WTC11 (cell line): Measurements from ENCODE around the gene TRPM2. TPM values are rescaled to one million over a fixed set of nuclear protein-coding genes. Genes with fewer than 3 reads are reported as not detected.

Source experiments
- ATAC-seq: fragments of 200-7000 bp; cut with Tn5 transposase; 2 replicates; pipeline ENCODE4 v1.10.0; 2021; ENCODE audit warnings: mild to moderate bottlenecking, moderate library complexity
- CTCF ChIA-PET: fragments of 300-600 bp; sonication (Branson Sonifier 250); formaldehyde crosslinking; loops from one replicate; lab custom pipeline; 2021; ENCODE audit warnings: antibody characterized with exemption; lab: Charles Lee
- POLR2A ChIA-PET: fragments of 350-600 bp; sonication (Branson Sonifier 250); formaldehyde crosslinking; loops from one replicate; lab custom pipeline; 2021; ENCODE audit warnings: antibody characterized with exemption; lab: Charles Lee
- DNase-seq: peaks from one replicate; pipeline ENCODE4 v3.0.0; 2021; ENCODE audit warnings: low spot score
- H3K27ac Mint-ChIP-seq: 2 replicates; pipeline ENCODE4 v1.8.0; 2021; ENCODE audit warnings: mixed read lengths
- H3K27me3 Mint-ChIP-seq: 2 replicates; pipeline ENCODE4 v1.8.0; 2021; ENCODE audit warnings: low read depth, mild to moderate bottlenecking, moderate library complexity, mixed read lengths
- H3K36me3 Mint-ChIP-seq: 2 replicates; pipeline ENCODE4 v1.8.0; 2021; ENCODE audit warnings: mixed read lengths
- H3K4me1 Mint-ChIP-seq: 2 replicates; pipeline ENCODE4 v1.8.0; 2022; ENCODE audit warnings: mixed read lengths
- H3K4me3 Mint-ChIP-seq: 2 replicates; pipeline ENCODE4 v1.8.0; 2021; ENCODE audit warnings: mild to moderate bottlenecking, moderate library complexity, mixed read lengths
- H3K9me3 Mint-ChIP-seq: 2 replicates; pipeline ENCODE4 v1.8.0; 2021; ENCODE audit warnings: mixed read lengths
- AR ChIP-seq: fragments of 250-450 bp; sonication (Bioruptor Pico); IDR thresholded peaks from 2 replicates; pipeline ENCODE4 v1.9.0; 2021; ENCODE audit warnings: mild to moderate bottlenecking
- ATF2 ChIP-seq: sonication (generic); formaldehyde crosslinking; IDR thresholded peaks from 2 replicates; pipeline ENCODE4 v1.8.1; 2022; ENCODE audit warnings: low read depth, missing genetic modification reagents, borderline replicate concordance
- ATF3 ChIP-seq: sonication (generic); formaldehyde crosslinking; conservative IDR thresholded peaks from 2 replicates; pipeline ENCODE4 v1.8.1; 2022; ENCODE audit warnings: mild to moderate bottlenecking, missing genetic modification reagents
- CBFB ChIP-seq: sonication (generic); formaldehyde crosslinking; IDR thresholded peaks from 2 replicates; pipeline ENCODE4 v1.8.1; 2022; ENCODE audit warnings: mild to moderate bottlenecking, low read depth, missing genetic modification reagents
- FOXJ3 ChIP-seq: sonication (generic); formaldehyde crosslinking; IDR thresholded peaks from 2 replicates; pipeline ENCODE4 v1.9.0; 2021; ENCODE audit warnings: missing genetic modification reagents, mild to moderate bottlenecking, borderline replicate concordance
- FOXP4 ChIP-seq: sonication (generic); formaldehyde crosslinking; IDR thresholded peaks from 2 replicates; pipeline ENCODE4 v1.8.0; 2022; ENCODE audit warnings: mild to moderate bottlenecking, missing genetic modification reagents
- GABPB1 ChIP-seq: sonication (generic); formaldehyde crosslinking; IDR thresholded peaks from 2 replicates; pipeline ENCODE4 v1.8.1; 2023; ENCODE audit warnings: mild to moderate bottlenecking, missing genetic modification reagents
- MAX ChIP-seq: sonication (generic); formaldehyde crosslinking; IDR thresholded peaks from 2 replicates; pipeline ENCODE4 v1.8.0; 2022; ENCODE audit warnings: mild to moderate bottlenecking, missing genetic modification reagents
- NFATC4 ChIP-seq: fragments of 250-450 bp; sonication (Bioruptor Pico); IDR thresholded peaks from 2 replicates; pipeline ENCODE4 v1.9.0; 2021; ENCODE audit warnings: mild to moderate bottlenecking
- NR3C1 ChIP-seq: sonication (generic); formaldehyde crosslinking; conservative IDR thresholded peaks from 2 replicates; pipeline ENCODE4 v1.8.1; 2023; ENCODE audit warnings: low read depth, mild to moderate bottlenecking, missing genetic modification reagents
- RORB ChIP-seq: fragments of 250-450 bp; sonication (Bioruptor Pico); IDR thresholded peaks from 2 replicates; pipeline ENCODE4 v1.9.0; 2021; ENCODE audit warnings: mild to moderate bottlenecking
- SMAD3 ChIP-seq: sonication (generic); formaldehyde crosslinking; IDR thresholded peaks from 2 replicates; pipeline ENCODE4 v1.8.0; 2022; ENCODE audit warnings: missing genetic modification reagents, mild to moderate bottlenecking, borderline replicate concordance
- SP1 ChIP-seq: sonication (generic); formaldehyde crosslinking; conservative IDR thresholded peaks from 2 replicates; pipeline ENCODE4 v1.8.1; 2022; ENCODE audit warnings: missing genetic modification reagents
- STAT6 ChIP-seq: sonication (generic); formaldehyde crosslinking; conservative IDR thresholded peaks from 2 replicates; pipeline ENCODE4 v1.8.1; 2023; ENCODE audit warnings: mild to moderate bottlenecking, low read depth, missing genetic modification reagents, moderate library complexity
- TEAD4 ChIP-seq: sonication (generic); formaldehyde crosslinking; IDR thresholded peaks from 2 replicates; pipeline ENCODE4 v1.8.0; 2022; ENCODE audit warnings: mild to moderate bottlenecking, missing genetic modification reagents
- ZBTB21 ChIP-seq: sonication (generic); formaldehyde crosslinking; IDR thresholded peaks from 2 replicates; pipeline ENCODE4 v1.8.1; 2023; ENCODE audit warnings: mild to moderate bottlenecking, missing genetic modification reagents, borderline replicate concordance
- ZNF396 ChIP-seq: fragments of 250-450 bp; sonication (Bioruptor Pico); IDR thresholded peaks from 2 replicates; pipeline ENCODE4 v1.8.0; 2021; ENCODE audit warnings: mild to moderate bottlenecking, moderate library complexity, borderline replicate concordance
- ZNF416 ChIP-seq: fragments of 250-450 bp; sonication (Bioruptor Pico); IDR thresholded peaks from 2 replicates; pipeline ENCODE4 v1.9.0; 2021; ENCODE audit warnings: mild to moderate bottlenecking, inconsistent platforms
- total RNA-seq: library from RNA; stranded (reverse); gene quantifications from 3 replicates; pipeline ENCODE4 v1.2.3, GENCODE V29; 2021

TRPM2 gene
- total RNA-seq, 1 experiment from 2014 or later = 0.92 TPM

- H3K27me3 Mint-ChIP-seq = peaks cover 39% of the 10 kb centered on the region
- no peak overlapping the region for H3K4me3 Mint-ChIP-seq
- H3K27ac Mint-ChIP-seq = no peak overlapping the region
- CTCF ChIA-PET = interaction anchor here (0.6 kb wide), 1 partner anchor 117 kb away, joined by 3 read pairs; no protein-coding TSS in a partner anchor
- TF ChIP-seq CBFB (CRISPR knock-in tag) (no peak), FOXP4 (CRISPR knock-in tag) (no peak), SMAD3 (CRISPR knock-in tag) (no peak), TEAD4 (CRISPR knock-in tag) (no peak), ATF3 (CRISPR knock-in tag) (no peak), ZNF416 (CRISPR knock-in tag) (no peak), ZBTB21 (CRISPR knock-in tag) (no peak), STAT6 (CRISPR knock-in tag) (no peak), GABPB1 (no peak), RORB (CRISPR knock-in tag) (no peak), SP1 (no peak), ZNF396 (CRISPR knock-in tag) (no peak), MAX (CRISPR knock-in tag) (no peak), AR (CRISPR knock-in tag) (no peak), NR3C1 (CRISPR knock-in tag) (no peak), FOXJ3 (CRISPR knock-in tag) (no peak), ATF2 (CRISPR knock-in tag) (no peak), NFATC4 (CRISPR knock-in tag) (no peak)
- DNase-seq = no peak
- peaks cover 16% of the 10 kb centered on the region for H3K4me1 Mint-ChIP-seq
- no peak for ATAC-seq
- peaks cover 11% of the 10 kb centered on the region for H3K36me3 Mint-ChIP-seq
- peaks cover 28% of the 10 kb centered on the region for H3K9me3 Mint-ChIP-seq
- POLR2A ChIA-PET = no interaction called here
Observed at GRCh38 chr21:44372616-44373015, 19.2 kb downstream of the TRPM2 start.
